HG03103 (cell line): ENCODE measurements around the gene LZTFL1.

Experiments
- ATAC-seq: cut with Tn5 transposase; IDR thresholded peaks from one replicate; pipeline ENCODE4 v1.9.1; 2021; ENCODE audit warnings: low read depth; ENCODE audit not compliant: unreplicated experiment

Gene LZTFL1

DNA sequence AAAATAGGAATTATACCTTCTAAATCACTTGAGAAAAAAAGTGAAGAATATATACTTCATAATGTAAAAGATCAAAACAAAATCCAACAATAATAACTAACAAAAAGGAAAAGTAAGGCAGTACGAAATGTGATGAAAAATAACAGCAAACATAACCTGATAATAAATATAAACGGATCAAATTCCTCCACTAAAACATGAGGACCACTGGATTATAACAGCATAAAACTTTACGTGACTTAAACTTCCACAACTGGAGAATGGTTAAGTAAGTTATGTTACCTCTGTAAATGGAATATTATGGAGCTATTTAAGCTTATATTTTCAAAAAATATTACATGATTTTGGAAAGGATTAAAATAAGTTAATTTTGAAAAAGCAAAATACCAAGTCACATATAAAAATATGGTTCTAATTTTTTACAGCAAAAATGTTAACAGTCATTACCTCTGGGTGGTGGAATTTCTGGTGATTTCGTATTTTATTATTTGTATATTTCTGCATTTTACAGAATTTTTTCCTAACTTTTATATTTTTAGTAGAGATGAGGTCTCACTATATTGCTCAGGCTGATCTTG is 52.6 kb downstream of the LZTFL1 start:
- ATAC-seq = no peak

DNA sequence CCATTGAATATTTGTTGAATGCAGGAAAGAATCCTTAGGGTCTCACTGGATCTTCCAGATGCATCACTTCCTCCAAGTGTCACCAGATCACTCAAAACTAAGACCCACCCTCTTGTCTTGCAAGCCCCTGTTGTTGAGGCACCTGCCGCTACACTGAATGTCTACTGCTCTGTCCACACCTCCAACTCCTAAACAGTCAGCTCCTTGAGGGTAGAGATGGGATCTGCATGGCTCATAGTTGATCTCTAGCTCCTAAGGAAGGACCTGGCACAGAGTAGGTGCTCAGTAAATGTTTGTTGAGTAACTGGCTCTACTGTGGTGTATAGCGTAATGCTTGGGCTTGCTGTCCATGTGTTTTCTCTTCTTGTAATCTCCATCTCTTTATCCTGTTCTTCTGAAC is 54.4 kb downstream of the LZTFL1 start:
- no peak for ATAC-seq

DNA sequence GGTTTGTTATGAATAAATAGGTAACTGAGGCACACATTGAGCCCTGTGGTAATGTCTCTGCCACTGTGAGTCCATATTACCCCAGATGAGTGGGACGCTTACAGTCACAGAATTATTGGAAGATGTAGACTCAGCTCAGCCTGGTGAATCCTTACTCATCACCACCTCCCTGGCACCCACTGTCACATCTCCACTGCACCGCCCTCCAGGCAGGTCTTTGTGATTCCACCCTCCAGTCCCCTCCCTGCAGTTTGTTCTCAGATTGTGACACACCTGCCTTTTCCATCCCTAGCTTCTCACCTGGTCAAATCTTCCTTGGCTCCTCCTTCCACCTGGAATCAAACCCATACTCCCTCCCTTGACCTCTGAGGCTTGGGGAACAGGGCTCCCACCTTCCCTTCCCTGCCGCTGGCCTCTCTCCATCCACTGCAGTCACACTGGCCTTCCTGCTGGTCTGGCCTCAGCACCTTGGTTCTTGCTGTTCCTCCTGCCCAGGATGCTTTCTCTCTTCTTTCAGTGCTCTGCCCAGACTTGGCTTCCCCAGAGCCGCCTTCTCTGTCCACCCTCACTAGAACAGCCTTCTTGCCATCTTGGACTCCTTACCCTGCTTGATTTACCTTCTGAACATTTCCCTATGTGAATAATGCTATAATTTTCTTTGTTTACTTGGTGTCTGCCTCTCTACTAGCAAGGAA is 55.0 kb downstream of the LZTFL1 start:
- no peak for ATAC-seq

DNA sequence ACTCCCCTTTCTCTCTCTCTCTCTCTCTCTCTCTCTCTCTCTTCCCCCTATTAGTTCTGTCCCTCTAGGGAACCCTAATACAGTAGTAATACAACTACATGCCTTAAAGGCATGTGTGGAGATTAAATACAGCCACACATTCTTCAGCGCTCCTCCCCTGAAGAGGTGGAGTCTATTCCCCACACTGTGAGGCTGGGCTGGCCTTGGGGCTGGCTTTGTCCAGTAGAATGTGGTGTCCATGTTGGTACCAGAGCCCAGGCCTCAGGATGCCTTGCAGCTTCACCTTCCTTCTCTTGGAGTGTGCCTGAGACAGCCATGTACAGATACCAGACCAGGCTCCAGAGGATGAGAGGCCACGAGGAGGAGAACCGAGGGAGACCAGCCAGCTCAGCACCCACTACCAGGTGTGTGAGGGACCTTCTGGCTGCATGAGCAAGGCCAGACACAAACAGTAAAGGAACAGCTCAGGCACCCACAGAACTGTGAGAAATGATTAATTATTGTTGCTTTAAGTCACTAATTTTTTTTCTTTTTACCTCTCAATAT is 56.2 kb downstream of the LZTFL1 start:
- no peak for ATAC-seq

DNA sequence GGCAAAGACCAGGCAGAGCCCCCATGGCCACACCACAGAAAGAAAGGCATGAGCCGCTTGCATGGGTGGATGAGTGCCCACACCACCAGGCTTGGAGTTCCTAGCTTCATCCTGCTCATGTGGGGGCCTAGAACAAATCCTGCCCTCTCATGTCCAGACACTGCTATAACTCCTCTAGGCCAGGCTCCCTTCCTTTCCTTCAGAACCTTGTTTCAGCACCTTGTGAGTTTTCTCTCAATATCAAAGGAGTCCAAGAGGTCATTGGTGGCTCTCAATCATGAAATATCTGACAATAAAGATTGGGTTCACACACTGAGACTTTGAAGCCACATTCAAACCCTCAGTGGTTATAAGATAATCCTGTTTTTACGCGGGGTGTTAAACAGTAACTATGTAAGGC is 58.3 kb downstream of the LZTFL1 start:
- no peak for ATAC-seq

DNA sequence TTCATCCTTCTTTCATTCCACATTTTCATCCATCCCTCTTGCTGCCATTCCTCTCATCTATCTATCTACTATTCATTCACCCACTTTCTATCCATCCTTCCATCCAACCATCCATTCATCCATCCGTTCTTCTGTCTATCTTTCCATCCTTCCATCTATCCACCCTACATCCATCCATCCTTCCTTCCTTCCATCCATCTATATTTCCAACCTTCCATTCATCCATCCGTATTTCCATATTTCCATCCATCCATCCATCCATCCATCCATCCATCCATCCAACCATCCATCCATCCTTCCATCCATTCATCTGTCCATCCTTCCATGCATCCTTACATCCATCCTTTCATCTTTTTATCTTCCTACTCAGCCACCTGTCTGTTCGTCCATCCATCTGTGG is 59.5 kb downstream of the LZTFL1 start:
- ATAC-seq = no peak

DNA sequence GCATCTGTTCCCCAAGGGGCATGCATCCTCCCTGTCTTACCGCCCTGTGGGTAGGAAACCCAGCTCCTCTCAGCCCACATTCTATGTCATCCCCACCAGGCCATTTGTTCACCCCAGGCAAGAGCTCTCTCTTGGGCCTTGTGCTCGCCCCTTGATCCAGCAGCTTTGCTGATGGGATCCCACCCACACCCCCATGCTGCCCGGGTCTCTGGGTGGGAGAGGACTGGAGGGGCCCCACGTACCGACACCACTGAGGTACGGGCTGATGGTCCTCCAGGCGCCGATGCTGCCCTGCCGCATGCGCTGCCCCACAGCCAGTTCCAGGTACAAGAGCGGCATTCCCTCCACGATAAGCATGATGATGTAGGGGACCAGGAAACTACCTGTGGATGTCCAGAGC is 60.1 kb downstream of the LZTFL1 start:
- no peak for ATAC-seq

DNA sequence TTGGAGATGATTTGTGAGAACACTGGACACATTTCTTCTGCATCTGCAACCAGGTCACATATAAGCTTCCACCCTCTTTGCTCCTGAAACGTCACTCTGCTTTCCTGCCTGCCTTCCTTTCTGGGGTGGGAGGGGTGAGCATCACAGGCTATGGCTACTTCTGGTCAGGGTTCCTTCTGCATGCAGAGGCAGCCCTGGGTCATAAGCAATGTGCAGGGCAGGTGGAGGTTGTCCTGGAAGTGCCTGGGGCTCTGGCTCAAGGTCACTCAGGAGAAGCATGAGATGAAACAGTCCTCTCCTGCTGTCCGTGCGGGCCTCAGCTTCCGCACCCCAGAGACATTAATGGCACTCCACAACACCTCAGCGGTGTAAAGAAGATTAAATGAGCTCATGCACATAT is 60.6 kb downstream of the LZTFL1 start:
- ATAC-seq = no peak

DNA sequence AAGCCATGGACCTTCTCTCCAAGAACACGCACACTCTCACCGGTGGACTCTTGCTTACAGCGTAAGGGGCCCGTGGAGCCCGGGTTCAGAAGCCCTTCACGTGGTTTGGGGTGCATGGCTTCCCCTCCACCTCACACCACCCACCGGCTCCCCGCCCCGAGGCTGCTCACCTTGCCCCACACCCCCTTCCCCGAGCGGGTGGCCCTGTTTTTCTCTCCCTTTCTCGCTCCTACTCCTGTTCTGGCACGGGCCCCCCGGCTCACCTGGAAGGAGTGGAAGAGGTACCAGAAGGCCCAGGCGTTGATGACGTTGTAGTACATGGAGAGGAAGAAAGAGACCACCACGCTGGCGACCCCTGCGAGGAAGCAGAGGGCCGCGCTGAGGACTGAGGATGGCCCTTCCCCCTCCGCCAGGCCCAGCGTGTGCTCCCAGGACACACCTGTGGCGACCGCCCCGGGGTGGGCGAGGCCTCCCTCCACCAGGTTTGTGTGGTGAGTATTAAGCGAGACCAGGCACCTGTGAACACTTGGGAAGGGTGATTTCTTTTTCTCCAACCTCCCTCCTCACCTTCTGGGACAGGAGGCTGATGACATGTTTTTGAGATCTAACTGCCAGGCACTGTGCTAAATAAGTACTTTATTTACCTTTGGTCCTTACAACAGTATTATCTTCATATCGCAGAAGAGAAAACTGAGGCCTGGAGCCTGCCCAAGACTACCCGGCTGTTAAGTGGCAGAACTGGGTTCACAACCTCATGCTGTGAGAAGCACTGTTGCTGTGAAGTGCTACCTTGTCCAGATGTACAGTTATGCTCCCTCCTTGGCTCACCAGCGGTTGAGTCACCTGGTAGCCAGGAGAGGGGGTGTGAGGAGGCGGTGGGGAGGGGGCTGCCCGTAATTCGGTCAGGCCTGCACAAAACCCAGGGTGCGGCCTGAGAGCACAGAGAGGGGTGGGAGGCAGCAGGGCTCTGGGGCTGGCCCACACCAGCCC is 61.9 kb downstream of the LZTFL1 start:
- ATAC-seq = no peak

DNA sequence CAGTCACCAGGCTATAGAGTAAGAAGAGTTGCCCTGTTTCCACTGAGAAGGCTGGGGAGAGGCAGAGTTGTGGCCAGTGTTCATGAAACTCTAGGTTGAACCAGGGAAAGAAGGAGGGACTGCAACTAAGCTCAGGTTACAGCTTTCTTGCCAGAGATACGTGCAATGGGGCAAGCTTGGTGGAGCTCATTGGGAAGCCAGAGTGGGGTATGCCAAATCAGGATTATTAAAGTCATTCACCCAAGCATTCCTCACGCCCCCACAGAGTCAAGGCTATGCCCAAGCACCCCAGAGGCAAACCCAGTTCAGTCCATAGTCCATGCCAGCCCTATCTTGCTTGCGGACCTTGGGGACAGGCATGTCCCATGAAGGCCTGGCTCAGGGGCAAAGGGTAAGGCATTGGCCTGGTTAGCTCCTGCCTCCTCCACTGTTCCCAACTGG is 63.1 kb downstream of the LZTFL1 start:
- ATAC-seq = no peak

DNA sequence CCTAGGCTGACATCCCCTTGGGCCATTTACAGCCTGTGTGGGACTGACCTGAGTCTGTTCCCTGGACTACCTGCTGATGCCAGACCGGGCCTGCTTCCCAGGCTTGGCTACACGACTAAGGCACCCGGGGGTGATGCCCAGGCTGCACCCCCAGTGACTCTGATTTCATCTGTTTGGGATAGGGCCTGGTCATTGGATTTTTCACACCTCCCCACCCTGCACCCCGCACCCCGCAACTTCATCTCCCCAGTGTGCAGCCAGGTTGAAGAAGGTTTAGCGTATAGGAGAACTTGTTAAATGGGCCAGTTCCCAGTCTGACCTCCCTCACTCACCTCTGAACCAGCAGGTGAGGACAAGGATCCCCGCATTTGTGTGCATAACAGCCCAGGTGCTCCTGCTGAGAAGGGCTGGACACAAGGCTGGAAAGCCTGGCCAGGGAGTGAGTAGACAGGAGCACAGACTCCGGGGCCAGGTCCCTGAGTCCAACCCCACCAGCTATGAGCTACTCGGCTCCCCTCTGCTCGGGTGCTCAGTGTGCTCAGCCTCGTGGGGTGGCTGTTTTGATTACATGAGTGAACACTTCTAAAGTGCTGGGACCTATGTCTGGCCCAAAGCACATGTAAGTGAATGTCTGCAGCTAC is 64.1 kb downstream of the LZTFL1 start:
- no peak for ATAC-seq

DNA sequence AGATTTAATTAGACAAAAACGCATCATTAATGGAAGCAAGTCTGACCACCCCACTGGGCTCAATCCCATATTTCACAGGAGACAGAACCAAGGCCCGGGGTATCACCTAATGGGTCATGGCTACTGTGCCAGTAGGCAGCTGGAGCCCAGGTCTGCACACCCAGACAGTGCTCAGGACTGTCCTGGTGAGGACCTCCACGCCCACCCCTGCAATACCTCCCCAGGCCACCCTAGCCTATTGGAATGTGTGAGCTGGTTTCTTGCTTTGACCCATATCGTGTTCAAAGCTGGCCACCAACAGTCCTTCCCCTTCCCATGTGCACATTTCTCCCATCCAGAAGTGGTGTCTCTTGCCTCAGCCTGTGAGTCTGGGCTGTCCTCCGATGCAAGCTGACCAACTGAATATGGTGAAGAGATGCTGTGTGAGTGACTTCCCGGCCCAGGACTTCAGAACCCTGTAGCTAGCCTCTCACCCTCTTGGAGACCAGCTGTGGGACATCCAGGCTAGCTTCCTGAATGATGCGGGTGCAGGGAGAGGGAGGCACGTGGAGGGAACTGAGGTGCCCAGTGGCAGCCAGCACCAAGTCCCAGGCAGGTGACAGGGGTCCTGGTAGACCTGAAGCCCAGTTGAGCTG is 64.7 kb downstream of the LZTFL1 start:
- no peak for ATAC-seq

DNA sequence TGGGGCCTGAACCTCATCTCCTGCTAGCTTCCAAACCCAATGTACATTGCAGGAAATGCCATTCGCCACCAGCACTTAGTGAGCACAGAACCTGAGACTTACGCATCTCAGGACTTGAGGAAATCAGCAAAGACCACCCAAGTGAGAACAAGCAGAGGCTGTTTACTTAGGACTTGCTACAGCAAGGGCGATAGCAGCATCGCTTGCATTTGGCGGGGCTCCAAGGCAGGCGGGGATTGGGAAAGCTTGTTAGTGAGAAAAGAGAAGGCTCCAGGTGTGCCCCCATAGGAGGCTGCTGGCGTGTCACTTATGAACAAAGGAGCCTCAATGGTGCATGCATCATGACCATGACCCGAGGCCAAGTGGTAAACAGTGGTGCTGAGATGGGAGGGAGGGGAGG is 65.3 kb downstream of the LZTFL1 start:
- ATAC-seq = no peak

DNA sequence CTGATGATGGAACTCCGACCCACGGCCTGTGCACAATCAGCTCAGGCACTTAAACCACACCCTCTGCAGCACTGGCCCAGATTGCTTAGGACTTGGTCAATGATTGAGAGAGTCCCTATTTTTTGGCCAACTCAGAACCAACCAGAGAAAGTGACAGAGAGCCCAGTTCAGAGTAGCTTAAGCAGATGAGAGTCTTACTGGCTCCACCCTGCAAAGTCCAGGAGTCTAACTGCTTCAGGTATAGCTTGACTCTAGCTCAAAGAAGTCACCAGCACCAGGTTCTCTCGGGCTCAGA is 65.7 kb downstream of the LZTFL1 start:
- no peak for ATAC-seq

DNA sequence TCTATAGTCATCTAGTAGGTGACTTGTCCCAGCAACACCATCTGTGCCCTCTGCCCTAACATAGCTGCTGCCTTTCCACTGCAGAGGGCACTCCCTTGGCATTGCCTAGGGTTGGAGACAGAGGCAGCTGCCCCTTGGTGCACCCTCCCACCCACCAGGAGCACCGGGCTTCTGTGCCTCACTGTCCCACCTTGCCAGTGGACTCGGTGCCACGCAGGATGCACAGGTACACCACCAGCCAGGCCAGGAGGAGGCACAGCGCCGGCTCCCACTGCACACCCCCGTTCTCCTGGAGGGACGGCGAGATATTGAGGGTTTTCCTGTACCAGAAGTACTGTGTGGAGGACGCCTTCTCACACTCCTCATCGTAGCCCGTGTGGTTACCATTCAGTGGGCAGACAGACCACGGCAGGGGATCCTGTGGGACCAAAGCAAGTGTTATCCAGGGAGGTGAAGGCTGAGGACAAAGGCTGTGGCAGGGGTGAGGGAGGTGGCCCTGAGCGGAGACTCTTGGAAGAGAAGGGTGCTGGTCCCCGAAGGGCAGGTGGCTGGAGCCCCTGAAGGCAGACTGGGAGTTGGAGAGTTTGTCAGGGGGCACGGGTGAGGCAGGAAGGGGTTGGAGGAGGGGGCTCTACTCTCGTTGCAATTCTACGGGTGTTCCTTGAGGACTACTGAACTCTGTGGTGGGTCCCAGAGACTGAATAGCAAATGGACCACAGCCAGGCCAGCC is 66.2 kb downstream of the LZTFL1 start:
- ATAC-seq = no peak

DNA sequence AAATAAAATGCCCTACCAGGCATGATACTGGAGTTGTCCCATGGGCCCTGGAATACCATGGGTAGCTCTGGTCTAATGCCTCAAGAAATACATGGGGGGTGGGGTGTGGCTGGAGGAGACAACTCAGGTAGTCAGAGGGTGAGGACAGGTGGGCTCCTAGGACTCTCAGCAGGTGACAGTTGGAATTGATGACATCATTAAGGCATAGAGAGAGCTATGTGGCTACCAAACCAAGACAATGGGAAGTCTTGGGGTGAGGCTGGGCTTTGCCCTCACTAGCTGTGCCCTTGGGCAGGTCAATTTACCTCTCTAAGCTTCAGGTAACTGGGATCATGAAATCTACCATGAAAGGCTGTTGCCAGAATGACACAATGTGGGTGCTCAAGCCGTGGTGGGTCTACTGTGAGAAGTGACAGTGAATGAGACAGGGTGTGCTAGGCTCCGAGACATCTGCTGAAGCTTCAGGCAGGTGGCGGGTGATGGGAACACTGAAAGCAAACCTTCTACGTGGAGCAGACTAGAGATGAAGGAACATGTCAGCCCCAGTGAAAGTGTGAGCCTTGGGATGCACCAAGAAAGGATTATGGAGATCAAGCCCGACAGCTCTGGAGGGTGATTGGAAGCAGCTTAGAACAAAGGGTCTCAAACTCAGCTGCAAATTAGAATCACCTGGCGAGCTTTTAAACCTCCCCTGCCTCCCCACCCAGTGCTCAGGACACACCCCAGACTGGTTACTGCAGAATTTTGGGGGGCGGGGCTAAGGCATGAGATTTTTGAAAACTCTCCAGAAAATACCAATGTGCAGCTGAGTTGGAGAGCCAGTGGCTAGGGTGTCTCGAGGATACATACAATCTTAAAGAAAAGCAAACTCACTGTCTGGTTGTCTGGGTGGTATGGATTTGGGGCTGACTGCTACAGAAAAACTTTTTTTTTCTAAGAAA is 67.1 kb downstream of the LZTFL1 start:
- no peak for ATAC-seq

DNA sequence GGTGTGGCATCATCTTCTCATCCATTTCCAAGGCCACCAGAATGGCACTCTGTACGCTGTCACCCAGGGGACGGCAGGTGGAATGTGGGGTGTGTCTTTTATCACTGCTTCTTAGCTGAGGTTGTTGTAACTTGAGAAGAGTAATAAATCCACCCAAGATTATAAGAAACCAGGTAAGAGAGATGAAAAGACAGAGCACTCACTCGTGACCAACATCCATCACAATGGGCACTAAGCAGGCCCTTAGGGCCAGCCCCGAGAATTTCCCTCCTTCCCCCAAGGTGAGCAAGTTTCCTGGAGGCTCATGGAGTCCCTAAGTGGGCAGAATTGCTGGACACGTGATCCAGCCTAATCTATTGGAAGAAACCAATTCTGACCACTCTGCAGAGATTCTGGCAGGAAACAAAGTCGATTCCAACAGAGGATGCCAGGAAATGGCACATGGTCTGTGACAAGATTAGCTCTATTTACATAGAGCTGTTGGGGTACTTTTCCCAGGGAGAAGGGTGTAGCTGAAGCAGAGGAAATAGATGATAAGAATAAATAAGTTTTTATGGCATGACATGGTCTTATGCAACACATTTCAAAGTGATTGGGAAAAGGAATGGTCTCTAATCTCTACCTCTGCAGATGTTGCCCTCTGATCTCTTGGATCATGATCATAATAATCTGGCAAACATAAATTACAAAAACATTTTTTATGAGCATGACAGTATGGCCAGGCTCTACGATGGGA is 68.0 kb downstream of the LZTFL1 start:
- ATAC-seq = no peak
